ENCODE results near the gene FRRS1L.

Gene FRRS1L

GRCh38 chr9:109122726-109123621, 44.1 kb downstream of the FRRS1L start:
- no peak for DNase-seq (ENCODE audit: low read depth)
- no peak for TF ChIP-seq CTCF (IDR thresholded peaks at IDR 0.05; ENCODE audit: control insufficient read depth, extremely low read depth, insufficient read depth)
- H3K4me3 ChIP-seq (ENCODE audit: low read depth, low read length), result no peak overlapping the region

- DNase-seq (ENCODE audit: low read depth), result no peak
- TF ChIP-seq CTCF (IDR thresholded peaks at IDR 0.05; ENCODE audit: control insufficient read depth, extremely low read depth, insufficient read depth), result no peak
- no peak overlapping the region for H3K4me3 ChIP-seq (ENCODE audit: low read depth, low read length)
These were observed 45.7 kb downstream of the FRRS1L start for GRCh38 chr9:109121232-109121796.

GRCh38 chr9:109120204-109120789, 46.8 kb downstream of the FRRS1L start:
- no peak for DNase-seq (ENCODE audit: low read depth)
- no peak for TF ChIP-seq CTCF (IDR thresholded peaks at IDR 0.05; ENCODE audit: control insufficient read depth, extremely low read depth, insufficient read depth)

GRCh38 chr9:109119439-109120203, 47.4 kb downstream of the FRRS1L start, which contains the start of gene TMEM245:
Gene TMEM245 (minus strand): TSS chr9:109119947. CDS start chr9:109119913, 34 bp downstream.
- DNase-seq (ENCODE audit: low read depth), result peak; percentile 99
- no peak for TF ChIP-seq CTCF (IDR thresholded peaks at IDR 0.05; ENCODE audit: control insufficient read depth, extremely low read depth, insufficient read depth)
- H3K4me3 ChIP-seq (ENCODE audit: low read depth, low read length), result peak within 1 kb of the TSS; percentile 85

More at GRCh38 chr9:109120204-109120789, 46.8 kb downstream of the FRRS1L start:
- H3K4me3 ChIP-seq (ENCODE audit: low read depth, low read length), result peak overlapping the region; percentile 85

- peak overlapping the region; percentile 85 for H3K4me3 ChIP-seq (ENCODE audit: low read depth, low read length)
- no peak for TF ChIP-seq CTCF (IDR thresholded peaks at IDR 0.05; ENCODE audit: control insufficient read depth, extremely low read depth, insufficient read depth)
- DNase-seq (ENCODE audit: low read depth), result no peak
These were observed 48.1 kb downstream of the FRRS1L start for GRCh38 chr9:109118808-109119438.

Measured in LNCaP clone FGC (cell line).